ENCODE data around the gene CIB4.

- TF ChIP-seq CTCF (conservative IDR thresholded peaks at IDR 0.05; ENCODE audit: low read depth, low read length) (no peak), POLR2A (IDR thresholded peaks at IDR 0.05; ENCODE audit: low read depth, low read length) (no peak), RFX5 (IDR thresholded peaks at IDR 0.05; ENCODE audit: low read depth, low read length) (no peak), SMC3 (IDR thresholded peaks at IDR 0.05; ENCODE audit: low read depth, low read length) (no peak)
Measured at GRCh38 chr2:26581266-26581990, 59.7 kb downstream of the CIB4 start.

Data from IMR-90 (cell line).